NK-92 (cell line): ENCODE results near the gene OSTC.
"Not testable (repeated sequence)": the region's sequence is repeated elsewhere in the genome, so short reads cannot be mapped to it uniquely, and the experiment has no call there.

ENCODE experiments used
- DNase-seq: peaks from one replicate; lab custom pipeline; 2025; ENCODE audit not compliant: unreplicated experiment; lab: John Stamatoyannopoulos, UW

Gene OSTC

DNA sequence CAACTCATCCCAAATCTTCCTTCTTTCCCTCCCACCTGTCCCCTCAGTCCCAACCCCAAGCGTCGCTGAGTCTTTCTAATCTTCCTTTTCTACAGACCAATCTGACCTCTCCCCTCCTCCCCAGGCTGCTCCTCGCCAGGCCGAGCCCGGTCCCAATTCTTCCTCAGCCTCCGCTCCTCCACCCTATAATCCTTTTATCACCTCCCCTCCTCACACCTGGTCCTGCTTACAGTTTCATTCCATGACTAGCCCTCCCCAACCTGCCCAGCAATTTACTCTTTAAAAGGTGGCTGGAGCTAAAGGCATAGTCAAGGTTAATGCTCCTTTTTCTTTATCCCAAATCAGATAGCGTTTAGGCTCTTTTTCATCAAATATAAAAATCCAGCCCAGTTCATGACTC is 60.2 kb downstream of the OSTC start:
- not testable (repeated sequence) for DNase-seq

DNA sequence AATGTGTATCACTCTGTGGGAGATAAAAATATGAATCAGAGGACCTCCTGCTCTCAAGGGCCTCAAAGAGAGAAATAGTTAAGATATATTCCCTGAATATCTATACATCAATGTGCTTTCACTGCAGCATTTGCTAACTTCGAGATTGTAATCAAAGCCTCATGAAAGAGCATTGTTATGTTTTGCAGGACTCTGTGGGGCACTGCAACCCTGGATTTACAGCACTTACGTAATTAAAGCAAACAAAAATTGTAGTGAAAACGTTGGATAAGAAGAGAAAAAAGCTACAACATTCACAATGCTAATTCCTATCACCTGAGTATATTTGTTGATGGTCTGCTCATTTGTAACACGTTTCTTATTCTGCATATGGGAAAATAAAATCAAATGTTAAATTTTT is 64.5 kb downstream of the OSTC start:
- no peak for DNase-seq

DNA sequence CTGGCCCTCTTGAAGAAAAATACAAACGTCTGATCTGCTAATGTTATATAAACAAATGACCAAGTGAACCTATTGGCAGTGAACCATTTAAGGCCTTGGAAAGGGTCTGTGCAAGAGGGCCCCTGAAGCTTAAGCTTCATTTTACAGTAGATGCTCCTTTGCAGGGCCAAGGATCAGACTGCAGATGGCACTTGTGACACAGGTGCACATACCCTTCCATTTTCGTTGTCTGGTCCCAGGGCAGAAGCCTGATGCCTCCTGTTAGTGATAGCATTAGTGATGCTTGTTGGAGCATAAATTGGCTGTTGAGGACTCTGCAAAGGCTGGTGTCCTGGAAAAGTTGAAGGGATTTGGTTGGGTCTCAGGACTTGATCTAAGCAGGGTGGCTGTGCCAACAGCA is 65.9 kb downstream of the OSTC start:
- DNase-seq: no peak

- DNase-seq: no peak
Measured at GRCh38 chr4:108717386-108717785, 67.0 kb downstream of the OSTC start.
